Sigmoid colon (tissue), 7 donors: ENCODE results near the gene TRAP1. TPM values are rescaled to one million over a fixed set of nuclear protein-coding genes. Genes with fewer than 3 reads are reported as not detected.

ENCODE experiments used
- DNase-seq: peaks from one replicate; pipeline ENCODE4 v3.0.0-alpha.2; 2019
- H3K27ac ChIP-seq, 4 donors: fragments of 200-600 bp; sonication (generic); one replicate each; pipeline ENCODE4 v1.5.1; 2016 to 2019; ENCODE audit warnings: mild to moderate bottlenecking in 1 of 4
- H3K27me3 ChIP-seq, 3 donors: fragments of 200-600 bp; sonication (generic); one replicate each; pipeline ENCODE4 v1.5.1; 2019; ENCODE audit warnings: mild to moderate bottlenecking in 1 of 3
- H3K36me3 ChIP-seq, 4 donors: fragments of 200-600 bp; sonication (generic); one replicate each; pipeline ENCODE4 v1.5.1; 2016 to 2019
- H3K4me1 ChIP-seq, 4 donors: fragments of 200-600 bp; sonication (generic); one replicate each; pipeline ENCODE4 v1.5.1; 2017 to 2019
- H3K4me3 ChIP-seq, 4 donors: fragments of 200-600 bp; sonication (generic); one replicate each; pipeline ENCODE4 v1.5.1; 2017 to 2019; ENCODE audit warnings: mild to moderate bottlenecking in 2 of 4, moderate library complexity in 1 of 4
- H3K9me3 ChIP-seq, 4 donors: fragments of 200-600 bp in 3 of 4; sonication (generic) in 3 of 4; one replicate each; pipeline versions ENCODE4 v1.5.1 to v1.6.1; 2013 to 2019
- CTCF ChIP-seq, 4 experiments: fragments of 450-650 bp in 3 of 4; fragments of 200-600 bp in 1 of 4; IDR thresholded peaks; one replicate each; pipeline ENCODE4 v1.5.1; 2016 to 2019; ENCODE audit warnings: antibody characterized with exemption in 4 of 4, mild to moderate bottlenecking in 3 of 4, moderate library complexity in 2 of 4
- EP300 ChIP-seq, 4 donors: sonication (generic); formaldehyde crosslinking; IDR thresholded peaks; one replicate each; pipeline ENCODE4 v1.6.1; 2017; ENCODE audit warnings: antibody characterized with exemption in 4 of 4
- POLR2A ChIP-seq, 2 donors: fragments of 450-650 bp; IDR thresholded peaks; one replicate each; pipeline ENCODE4 v1.6.1; 2016; ENCODE audit warnings: antibody characterized with exemption in 2 of 2, mild to moderate bottlenecking in 2 of 2, moderate library complexity in 2 of 2
- POLR2AphosphoS5 ChIP-seq, 4 donors: sonication (generic); formaldehyde crosslinking; IDR thresholded peaks; one replicate each; pipeline ENCODE4 v1.6.1; 2017; ENCODE audit warnings: antibody characterized with exemption in 4 of 4
- WGBS, 2 donors: extraction: QIAGEN DNeasy Blood & Tissue Kit; methylation state at CpG; one replicate each; pipeline ENCODE4 v1.1.7; 2013; 5-methylcytosine and 5-hydroxymethylcytosine counted together
- intact Hi-C: fragments of 100-400 bp; cut with DNase I; formaldehyde crosslinking; loops from one replicate; pipeline ENCODE4 v1.15.1; 2023
- polyA plus RNA-seq, 3 donors: library from polyadenylated mRNA; stranded (reverse); fragments of 200-250 nt; gene quantifications; one replicate each; pipeline ENCODE4 v1.2.3, GENCODE V29; 2013
- total RNA-seq, 4 donors: library from RNA; depleted of rRNA; stranded (reverse); fragments of >200 nt; gene quantifications; one replicate each; pipeline ENCODE4 v1.1.0, GENCODE V29; 2016
- donor health status: healthy with polysubstance abuse.
- donor health status: Bipolar disorder and iron deficiency.
- donor health status: healthy.

The TRAP1 gene
- total and polyA plus RNA-seq, 7 donors = 17.4 to 64.9 (median 45.6) TPM

- no peak for TF ChIP-seq CTCF (IDR thresholded peaks at IDR 0.05)
- no peak for TF ChIP-seq POLR2AphosphoS5 (IDR thresholded peaks at IDR 0.05)
- TF ChIP-seq POLR2A (IDR thresholded peaks at IDR 0.05) = no peak
- no peak for TF ChIP-seq EP300 (IDR thresholded peaks at IDR 0.05)
- WGBS, 2 donors = 95% methylated on average over 34 of the region's 34 CpGs
- H3K4me1 ChIP-seq = peaks cover 0 to 4% (median 0%) of the 10 kb centered on the region in 4 donors
- no peaks in the 10 kb centered on the region for H3K9me3 ChIP-seq
- no peak overlapping the region for H3K4me3 ChIP-seq
- peaks cover 18 to 88% (median 40%) of the 10 kb centered on the region in 4 donors for H3K36me3 ChIP-seq
- no peaks in the 10 kb centered on the region for H3K27me3 ChIP-seq
- intact Hi-C loops = no loop called here
- H3K27ac ChIP-seq = no peak overlapping the region
- DNase-seq = no peak
Observed at GRCh38 chr16:3674513-3675295, 42.6 kb downstream of the TRAP1 start.

GRCh38 chr16:3673676-3674377 lies 43.5 kb downstream of the TRAP1 start:
- 95 to 96% methylated on average over 13 of the region's 13 CpGs for WGBS, 2 donors
- Histone ChIP-seq H3K27me3 (no peaks in the 10 kb centered on the region), H3K4me3 (no peak overlapping the region), H3K27ac (no peak overlapping the region), H3K9me3 (no peaks in the 10 kb centered on the region), H3K36me3 (peaks cover 21 to 83% (median 38%) of the 10 kb centered on the region in 4 donors), H3K4me1 (peaks cover 0 to 4% (median 0%) of the 10 kb centered on the region in 4 donors)
- intact Hi-C loops = no loop called here
- DNase-seq = no peak
- TF ChIP-seq CTCF (IDR thresholded peaks at IDR 0.05) (no peak), POLR2AphosphoS5 (IDR thresholded peaks at IDR 0.05) (no peak), POLR2A (IDR thresholded peaks at IDR 0.05) (no peak), EP300 (IDR thresholded peaks at IDR 0.05) (no peak)

- no peak overlapping the region for H3K4me3 ChIP-seq
- no peak for DNase-seq
- no peaks in the 10 kb centered on the region for H3K27me3 ChIP-seq
- H3K9me3 ChIP-seq = no peaks in the 10 kb centered on the region
- H3K4me1 ChIP-seq = peaks cover 0 to 4% (median 0%) of the 10 kb centered on the region in 4 donors
- 96 to 97% methylated on average over 18 of the region's 18 CpGs for whole genome bisulfite sequencing, 2 donors
- no peak for TF ChIP-seq CTCF (IDR thresholded peaks at IDR 0.05)
- no peak for TF ChIP-seq POLR2AphosphoS5 (IDR thresholded peaks at IDR 0.05)
- no peak for TF ChIP-seq POLR2A (IDR thresholded peaks at IDR 0.05)
- TF ChIP-seq EP300 (IDR thresholded peaks at IDR 0.05) = no peak
- no peak overlapping the region for H3K27ac ChIP-seq
- intact Hi-C loops = no loop called here
- H3K36me3 ChIP-seq = peaks cover 25 to 83% (median 36%) of the 10 kb centered on the region in 4 donors
Observed at GRCh38 chr16:3673201-3673600, 44.1 kb downstream of the TRAP1 start.

GRCh38 chr16:3672571-3673041 lies 44.7 kb downstream of the TRAP1 start:
- TF ChIP-seq POLR2A (IDR thresholded peaks at IDR 0.05) = no peak
- TF ChIP-seq POLR2AphosphoS5 (IDR thresholded peaks at IDR 0.05) = no peak
- no peak for TF ChIP-seq CTCF (IDR thresholded peaks at IDR 0.05)
- TF ChIP-seq EP300 (IDR thresholded peaks at IDR 0.05) = no peak
- Histone ChIP-seq H3K36me3 (peaks cover 25 to 77% (median 33%) of the 10 kb centered on the region in 4 donors), H3K4me1 (peaks cover 0 to 4% (median 0%) of the 10 kb centered on the region in 4 donors), H3K27ac (no peak overlapping the region), H3K9me3 (no peaks in the 10 kb centered on the region), H3K4me3 (no peak overlapping the region), H3K27me3 (no peaks in the 10 kb centered on the region)
- WGBS, 2 donors = 97% methylated on average over 26 of the region's 26 CpGs
- DNase-seq = no peak
- intact Hi-C loops = no loop called here
